Stimulated activated CD4-positive, alpha-beta T cell treated with anti-CD3 and anti-CD28 coated beads, TNF-alpha, amount 100 ng/mL, for 24 hours (primary cell): Measurements from ENCODE around the gene MIS18A.
"Not testable (repeated sequence)": the region's sequence is repeated elsewhere in the genome, so short reads cannot be mapped to it uniquely, and the experiment has no call there.

Experiments used
- DNase-seq, 3 experiments: peaks; one replicate each; pipeline ENCODE4 v3.0.0-alpha.2; 2020; ENCODE audit warnings: low read depth in 3 of 3

The MIS18A gene, protein sequence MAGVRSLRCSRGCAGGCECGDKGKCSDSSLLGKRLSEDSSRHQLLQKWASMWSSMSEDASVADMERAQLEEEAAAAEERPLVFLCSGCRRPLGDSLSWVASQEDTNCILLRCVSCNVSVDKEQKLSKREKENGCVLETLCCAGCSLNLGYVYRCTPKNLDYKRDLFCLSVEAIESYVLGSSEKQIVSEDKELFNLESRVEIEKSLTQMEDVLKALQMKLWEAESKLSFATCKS

DNA sequence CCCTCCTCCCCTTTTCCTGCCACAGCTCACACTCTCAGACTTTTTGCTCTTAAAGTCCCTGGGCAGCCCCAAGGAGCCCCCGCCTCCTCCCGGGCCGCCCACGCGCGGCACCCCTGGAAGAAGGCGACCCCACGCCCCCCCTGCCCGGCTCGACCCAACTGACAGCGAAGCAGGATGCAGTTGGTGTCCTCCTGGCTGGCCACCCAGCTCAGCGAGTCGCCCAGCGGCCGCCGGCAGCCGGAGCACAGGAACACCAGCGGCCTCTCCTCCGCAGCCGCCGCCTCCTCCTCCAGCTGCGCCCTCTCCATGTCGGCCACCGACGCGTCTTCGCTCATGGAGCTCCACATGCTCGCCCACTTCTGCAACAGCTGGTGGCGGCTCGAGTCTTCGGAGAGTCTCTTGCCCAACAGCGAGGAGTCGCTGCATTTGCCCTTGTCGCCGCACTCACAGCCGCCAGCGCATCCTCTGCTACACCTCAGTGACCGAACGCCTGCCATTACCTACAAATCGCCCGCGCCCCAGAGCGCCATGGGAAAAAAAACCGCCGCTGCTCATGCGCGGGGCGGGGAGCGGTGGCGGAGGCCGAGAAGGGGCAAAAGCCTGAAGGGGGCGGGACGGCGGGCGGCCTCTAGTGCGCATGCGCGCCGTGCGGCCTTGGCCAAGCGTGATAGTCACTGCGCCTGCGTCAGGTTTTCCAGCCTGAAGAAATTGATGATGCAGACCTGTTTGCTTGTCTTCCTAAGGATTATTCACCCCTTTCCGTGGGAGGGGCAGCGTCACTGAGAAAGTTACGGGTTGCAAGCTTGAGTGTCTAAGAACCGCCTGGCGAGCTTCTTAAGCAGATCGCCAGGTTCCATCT, at the start of gene MIS18A:
MIS18A (minus strand) TSS at position 532 of the 859 bp plus-strand sequence; CDS start at position 497, 35 bp downstream.
- peak; percentile 97 to 98 (median 97) for DNase-seq

DNA sequence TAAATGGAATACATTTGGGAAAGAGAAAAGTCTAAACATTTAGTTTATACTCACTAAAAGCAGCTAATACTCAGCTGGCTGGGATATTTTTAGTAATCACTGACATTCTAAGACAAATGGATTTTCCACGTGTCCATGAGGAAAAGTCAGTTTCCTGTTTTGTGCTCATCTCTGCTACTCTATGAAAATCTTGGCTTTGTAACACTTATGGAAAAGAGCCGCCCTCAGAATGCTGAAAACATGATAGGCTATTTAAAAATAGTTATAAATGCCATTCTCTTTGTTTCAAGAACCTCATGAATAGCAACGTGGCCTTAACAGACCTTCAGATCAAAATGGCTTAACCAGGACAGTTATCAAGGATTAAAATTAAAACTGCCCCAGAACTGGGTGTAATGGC, 49.7 kb upstream of the MIS18A start:
- DNase-seq = no peak

DNA sequence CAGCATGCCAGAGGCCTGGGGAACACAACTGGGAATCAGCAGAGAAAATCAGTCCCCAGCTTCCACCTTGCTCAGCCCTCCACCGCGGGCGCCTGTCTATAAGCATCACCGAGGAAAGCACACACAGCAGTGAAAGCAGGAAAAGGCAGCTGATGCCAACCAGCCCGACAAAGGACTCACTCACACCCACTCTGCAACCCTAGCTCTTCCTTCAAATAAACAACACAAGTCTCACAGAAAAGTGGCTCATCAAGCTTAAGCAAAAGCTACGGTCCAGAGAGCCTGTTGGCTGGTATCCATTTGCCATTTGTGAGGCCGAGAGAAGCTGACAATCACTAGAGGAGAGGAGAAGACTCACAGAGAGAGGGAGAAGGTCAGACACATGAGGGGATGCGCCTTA, 46.9 kb upstream of the MIS18A start:
- no peak for DNase-seq

DNA sequence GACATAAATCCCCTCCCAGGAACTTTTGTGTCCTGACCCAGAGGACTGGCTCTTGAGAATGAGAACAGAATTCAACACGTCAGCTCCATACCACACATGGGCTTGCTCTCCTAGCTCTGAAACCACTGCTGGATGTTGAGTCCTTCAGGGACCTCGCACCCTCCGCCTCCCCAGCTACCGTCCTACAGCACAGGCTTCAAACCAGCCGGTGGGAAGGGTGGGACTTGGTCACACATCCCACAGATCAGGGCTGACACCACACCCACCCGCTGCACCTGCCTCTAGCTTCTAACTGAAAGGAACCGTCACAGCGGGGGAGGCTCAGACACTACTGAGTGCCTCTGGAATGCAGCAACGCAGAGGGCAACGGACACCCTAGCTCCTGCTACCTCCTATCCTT, 43.8 kb upstream of the MIS18A start:
- DNase-seq = no peak

DNA sequence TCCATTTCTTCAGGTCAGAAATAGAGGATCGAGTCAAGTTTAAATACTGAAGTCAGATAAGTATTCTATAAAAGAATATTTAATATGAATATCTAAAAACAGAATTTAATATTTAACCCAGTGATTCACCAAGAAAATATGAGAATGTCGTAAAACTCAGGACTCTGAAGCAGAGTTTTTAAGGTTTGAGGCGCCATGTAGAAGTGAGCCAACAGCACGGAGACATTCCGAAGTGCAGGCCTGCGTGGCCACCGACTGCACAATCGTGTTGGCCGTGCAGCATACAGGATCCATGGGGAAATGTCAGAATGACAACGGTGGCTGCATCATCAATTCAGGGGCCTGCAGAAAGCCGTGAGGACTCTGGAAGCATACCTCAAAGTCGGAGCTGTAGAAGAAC, 43.3 kb upstream of the MIS18A start:
- no peak for DNase-seq

DNA sequence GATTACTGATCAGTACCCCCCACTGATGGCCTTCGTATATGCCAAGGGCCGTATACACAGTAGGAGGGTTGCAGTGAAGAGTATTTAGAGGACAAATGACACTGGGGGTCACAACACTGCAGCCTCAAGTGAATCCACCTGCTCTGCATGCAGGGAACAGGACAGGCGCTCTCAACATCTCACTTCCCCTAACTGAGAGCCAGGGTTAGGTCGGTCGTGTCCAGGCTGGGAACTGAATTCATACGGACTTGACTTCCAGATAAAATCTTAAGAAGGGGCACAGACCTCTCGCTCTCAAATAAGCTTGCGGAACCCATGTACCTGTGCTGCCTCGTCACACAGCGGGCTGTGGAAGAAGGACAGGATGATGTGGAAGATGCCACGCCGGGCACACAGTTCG, 42.6 kb upstream of the MIS18A start:
- no peak for DNase-seq

DNA sequence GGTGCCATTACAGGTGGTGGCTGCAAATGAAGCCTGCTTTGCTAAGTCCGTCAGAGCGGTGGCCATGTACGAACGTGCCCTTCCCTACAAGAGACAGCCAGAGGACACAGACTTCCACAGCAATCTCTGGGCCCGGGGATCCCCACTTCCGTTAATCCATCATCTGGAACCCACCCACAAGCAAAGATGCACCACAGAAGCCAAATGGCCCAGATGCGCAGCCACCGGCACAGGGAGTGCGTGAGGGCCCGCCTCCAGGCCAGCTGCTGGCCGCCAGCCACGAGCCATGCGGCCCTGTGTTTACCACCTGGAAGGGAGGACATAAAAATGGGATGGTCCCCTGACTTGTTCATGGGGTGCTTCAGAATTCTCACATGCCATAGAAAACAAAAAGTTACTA, 41.9 kb upstream of the MIS18A start:
- no peak for DNase-seq

DNA sequence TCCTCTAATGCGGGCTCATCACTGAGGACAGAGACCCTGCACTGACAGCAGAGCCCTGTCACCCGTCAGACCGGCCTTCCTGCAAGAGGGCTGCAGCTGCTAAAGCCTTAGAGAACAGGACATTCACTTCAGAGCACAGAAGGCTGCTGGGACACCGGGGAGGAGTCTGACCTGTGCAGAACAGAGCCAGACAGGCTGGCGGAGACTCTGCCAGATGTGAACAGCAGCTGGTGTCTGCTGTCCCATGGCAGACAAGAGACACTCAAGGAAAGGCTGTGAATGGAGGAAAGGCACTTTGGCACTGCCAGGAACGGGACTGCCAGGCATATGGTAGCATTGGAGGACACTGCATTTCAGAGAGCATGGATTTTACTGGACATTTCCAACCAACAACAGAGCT, 41.2 kb upstream of the MIS18A start:
- DNase-seq = no peak

DNA sequence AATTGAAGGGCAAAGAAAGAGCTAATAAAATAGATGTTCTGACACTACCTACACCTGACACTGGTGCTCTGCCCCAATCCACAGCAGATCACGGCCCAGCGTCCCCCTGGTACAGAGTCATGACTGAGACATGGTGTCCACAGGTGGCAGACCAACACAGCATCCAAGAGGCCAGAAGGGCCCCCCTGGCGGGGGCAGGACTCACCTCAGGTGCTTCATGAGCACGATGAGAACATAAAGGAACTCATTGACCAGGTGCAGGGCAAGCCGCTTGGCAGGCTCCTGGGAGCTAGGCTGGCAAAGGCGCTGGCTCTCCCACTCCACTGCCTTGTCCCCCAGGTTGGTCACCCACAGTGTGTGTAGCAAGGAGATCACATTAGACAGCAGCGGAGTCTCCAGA, 40.2 kb upstream of the MIS18A start:
- DNase-seq = no peak

DNA sequence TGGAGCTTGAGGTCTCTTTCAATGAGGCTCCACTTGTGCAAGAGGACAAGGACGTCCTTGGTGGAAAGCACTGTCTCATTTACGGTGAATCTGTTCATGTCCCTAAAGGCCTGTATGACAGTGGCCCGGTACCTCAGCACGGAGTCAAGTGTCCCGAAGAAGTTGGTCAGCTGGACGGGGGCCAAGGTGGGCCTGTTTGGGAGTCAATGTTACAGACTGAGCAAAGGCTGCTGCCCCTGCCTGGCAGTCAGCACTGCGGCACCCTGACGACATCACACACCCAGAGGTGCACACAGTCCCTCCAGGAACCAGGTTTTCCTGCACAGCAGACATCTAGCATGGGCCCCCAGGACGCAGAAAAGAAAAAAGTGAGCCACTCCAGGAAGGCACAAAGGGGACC, 38.9 kb upstream of the MIS18A start:
- DNase-seq = no peak

DNA sequence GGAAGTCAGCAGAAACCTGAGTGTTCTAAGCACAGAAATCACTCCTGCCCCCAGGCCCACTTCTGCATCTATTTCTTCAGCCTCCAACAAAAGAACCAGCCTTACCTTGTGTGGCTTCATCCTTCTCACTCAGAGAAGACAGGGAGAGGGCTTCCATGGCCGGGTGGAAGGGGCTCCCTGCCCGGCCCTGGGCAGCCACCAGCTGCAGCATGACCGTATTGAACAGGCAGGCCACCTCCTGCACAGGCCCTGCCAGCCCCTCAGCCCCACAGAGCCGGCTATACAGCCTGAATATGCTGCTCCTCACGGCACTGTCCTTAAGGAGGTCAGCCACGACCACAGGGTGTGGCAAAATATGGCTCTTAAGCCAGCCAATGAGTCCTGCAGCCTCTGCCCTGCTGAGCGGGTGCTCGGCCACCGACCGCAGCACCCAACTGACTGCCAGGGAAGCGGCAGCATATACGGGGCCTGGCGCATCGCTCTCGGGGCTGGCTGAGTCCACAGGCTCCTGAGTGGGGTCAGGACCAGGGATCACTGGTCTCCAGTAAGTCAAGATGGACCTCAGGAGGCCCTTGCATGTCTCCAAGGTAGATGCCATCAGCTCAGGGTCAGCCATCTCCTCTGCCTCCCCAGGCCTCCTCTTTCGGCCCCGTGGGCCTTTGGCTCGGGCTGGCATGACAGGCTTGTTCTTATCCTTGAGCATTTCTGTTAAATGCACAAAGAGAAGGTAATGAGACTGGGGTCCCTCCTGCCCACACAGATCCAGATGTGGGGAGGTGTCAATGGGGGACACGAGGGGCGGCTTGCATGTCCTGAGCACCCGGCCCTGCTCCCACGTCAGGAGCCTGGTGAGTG, 37.7 kb upstream of the MIS18A start:
- DNase-seq = no peak

DNA sequence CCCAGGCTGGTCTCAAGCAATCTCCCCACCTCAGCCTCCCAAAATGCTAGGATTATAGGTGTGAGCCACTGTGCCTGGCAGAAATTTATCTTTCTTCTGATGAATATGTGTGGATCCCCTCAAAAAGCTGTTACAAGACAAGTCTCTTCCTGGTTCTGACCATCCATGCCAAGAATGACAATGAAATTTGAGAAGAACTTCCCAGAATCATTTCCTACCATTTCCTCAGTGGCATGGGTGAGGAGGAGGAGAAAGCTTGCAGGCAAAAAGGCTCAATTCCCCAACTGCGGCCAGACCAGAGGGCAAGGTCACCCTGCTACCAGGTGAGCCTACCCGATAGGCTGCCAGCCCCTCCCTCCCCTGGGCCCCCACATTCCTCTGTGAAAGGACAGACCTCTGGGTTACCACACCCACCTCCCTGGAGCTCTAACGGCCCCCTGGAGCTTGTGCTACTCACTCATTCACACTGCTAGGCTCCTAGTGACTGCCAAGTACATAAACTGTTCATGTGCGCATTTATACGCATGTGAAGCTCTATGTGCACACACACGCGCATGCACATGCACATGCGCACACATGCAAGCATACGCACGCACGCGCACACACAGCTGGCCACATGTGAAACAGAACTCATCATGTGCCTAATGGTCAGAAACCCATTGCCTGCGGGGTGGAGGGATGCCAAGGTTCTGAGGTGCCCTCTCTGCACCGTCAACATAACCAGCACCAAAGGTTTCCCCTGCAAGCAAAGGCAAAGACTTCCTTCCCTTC, 36.8 kb upstream of the MIS18A start:
- no peak for DNase-seq

DNA sequence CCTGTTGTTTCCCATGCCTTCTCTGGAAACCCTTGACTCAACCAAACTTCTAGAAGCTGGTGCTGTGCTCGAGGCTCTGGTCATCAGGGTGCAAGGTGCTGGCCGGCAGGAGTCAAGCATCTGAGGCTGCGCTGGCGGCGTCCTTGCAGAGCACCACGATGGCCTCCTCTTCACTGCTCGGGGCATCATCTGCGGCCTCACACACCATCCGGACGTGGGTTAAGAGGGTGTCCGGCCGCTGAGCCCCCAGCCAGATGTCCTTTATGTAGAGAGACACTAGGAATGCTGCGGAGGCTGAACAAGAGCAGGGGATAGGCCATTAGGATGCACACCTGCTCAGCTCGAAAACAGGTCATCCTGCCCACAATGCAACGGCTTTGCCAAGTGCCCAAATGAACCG, 36.0 kb upstream of the MIS18A start:
- no peak for DNase-seq

DNA sequence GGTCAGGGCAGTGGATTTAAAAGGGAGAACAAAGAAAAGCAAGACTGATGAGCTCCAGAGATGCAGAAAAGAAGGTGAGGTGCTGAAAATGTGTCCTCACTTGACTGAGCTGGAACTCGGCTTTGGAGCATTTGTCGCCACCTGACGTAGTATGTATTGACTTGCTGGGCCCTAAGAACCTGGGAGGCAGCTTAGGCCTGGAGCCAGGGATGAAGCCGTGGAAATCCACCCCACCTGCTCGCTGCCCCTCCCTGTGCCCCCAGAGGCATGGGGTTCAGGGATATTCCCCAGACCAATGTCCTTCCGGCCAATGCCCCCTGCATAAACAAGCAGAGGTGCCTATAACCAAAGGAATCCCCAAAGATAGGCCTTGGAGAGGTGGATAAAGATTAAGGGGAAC, 34.1 kb upstream of the MIS18A start:
- no peak for DNase-seq

DNA sequence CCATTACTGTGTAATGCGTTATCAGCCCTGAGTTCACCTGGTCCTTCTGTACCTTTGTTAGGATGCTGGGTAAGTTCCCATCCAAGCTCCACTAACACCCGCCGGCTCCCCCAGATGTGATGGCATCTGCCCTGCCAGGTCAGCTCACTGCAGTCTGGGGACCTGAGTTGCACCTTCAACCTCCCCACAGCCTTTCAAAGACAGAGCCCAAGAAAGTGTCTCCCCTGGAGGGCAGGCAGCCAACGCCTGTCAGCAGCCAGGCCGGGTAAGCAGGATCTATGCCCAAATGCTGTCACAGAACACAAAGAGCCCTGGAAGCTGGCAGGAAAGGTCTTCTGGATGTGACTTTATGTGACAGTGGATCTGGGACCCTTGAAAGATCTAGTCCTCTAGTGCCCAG, 33.5 kb upstream of the MIS18A start:
- DNase-seq = no peak

DNA sequence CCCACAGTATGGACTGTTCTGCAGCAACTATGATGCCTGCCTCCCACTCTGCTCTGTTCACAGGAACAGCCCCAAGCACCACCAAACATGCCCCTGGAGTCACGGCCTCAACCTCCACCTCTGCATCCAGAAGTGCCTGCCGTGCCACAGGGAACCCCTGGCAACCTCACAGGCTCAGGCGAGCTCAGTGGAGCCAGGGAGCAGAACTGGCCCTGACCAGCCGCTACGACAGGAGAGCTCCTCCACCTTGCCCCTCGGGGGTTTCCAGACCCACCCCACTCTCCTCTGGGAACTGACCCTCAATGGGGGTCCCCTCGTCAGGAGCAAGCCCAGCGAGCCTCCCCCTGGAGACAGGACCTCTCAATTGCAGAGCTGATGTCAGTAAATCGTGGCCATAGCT, 32.8 kb upstream of the MIS18A start:
- no peak for DNase-seq

DNA sequence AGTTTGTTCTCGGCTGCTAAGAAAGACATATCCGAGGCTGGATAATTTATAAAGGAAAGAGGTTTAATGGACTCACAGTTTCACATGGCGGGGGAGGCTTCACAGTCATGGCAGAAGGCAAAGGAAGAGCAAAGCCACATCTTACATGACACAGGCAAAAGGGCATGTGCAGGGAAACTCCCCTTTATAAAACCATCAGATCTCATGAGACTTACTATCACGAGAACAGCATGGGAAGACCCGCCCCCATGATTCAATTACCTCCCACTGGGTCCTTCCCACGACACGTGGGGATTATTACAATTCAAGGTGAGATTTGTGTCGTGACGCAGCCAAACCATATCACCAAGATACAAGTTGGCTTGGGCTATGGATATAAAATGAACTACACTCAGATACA, 32.1 kb upstream of the MIS18A start:
- not testable (repeated sequence) for DNase-seq

DNA sequence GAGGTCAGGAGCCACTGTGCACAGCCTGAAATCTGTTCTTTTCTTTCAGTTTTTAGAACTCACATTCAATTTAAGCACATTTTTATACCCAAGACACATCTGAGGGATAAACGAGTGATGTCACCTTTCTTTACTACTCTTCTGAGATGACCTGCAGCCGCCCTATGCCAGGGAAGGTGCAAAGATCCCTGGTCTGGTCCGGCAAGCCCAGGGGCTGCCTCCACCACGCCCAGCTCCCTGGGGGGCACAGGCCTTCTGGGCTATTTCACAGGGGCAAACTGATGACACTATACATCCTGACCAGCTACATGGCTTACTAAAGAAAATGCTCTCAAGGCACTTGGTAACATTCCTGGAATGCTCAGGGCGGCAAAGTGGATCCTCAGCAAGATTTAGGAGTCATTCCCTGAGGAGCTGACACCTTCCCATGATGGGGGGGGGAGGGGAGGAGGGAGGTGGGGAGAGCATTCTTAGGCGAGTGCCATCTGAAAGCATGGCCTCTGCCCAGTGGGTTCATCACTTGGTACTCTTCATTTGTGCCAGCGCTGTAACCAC, 31.1 kb upstream of the MIS18A start:
- DNase-seq = no peak

DNA sequence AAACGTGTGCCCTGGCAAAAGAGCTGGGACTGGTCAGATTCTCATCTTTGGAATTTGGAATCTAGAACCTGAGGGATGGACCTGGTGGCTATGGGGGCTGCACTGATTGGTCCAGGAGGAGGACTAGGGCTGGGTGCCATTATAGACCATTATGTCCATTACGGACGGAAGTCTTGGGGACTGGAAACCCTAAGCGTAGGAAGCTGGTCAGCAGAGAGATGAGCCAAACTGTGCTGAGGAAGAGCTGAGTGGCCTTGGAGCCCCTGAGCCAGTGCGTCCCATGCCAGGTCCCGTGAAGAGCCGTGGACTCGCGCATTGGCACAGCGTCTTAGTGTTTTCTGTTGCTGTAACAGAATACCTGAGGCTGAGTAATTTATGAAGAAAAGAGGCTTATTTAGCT, 29.8 kb upstream of the MIS18A start:
- no peak for DNase-seq

DNA sequence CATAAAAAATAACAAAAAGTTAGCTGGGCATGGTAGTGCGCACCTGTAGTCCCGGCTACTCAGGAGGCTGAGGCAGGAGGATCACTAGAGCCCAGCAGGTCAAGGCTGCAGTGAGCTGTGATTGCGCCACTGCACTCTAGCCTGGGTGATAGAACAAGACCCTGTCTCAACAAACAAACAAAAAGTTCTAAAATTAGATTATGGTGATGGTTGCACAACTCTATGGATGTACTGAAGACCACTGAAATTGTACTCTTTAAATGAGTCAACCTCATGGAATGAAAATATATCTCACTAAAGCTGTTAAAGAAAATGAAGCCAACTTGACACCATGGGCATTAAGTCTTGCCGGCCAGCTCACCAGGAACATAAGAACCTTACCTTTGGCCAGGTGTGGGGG, 28.9 kb upstream of the MIS18A start:
- DNase-seq = no peak

DNA sequence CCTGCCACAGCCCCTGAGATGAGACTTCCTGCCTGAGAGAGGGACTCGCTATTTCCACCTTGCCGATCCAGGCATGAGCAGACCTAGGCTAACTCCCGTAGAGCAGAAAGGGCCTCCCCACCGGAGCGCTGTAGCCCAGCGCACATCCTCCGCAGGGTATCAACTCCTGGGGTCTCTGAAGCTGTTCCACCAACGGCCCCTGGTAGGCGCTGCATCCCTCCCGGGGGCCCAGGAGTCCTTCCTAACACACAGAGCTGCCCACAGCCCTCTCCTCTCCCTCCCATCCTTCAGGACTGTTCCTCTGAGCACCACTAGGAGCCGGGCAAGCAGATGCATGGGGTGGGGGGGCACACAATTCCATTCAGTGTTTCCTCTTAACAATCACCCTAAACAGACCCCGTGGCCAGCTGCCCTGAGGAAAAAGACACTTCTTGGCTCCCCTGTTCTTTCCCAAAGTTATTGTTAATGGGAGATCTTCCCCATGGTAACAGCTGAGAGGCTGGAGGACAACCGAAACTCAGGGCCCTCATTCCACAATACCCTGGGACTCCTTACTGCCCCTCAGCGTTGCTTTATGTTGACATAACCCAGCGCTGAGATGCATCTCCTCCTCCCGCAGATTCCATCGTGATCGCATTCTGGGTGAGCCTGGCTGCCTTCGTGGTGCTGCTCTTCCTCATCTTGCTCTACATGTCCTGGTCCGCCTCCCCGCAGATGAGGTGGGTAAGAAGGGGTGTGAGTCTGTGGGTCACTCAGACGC, 27.4 kb upstream of the MIS18A start:
- no peak for DNase-seq
